PC-9 (cell line): Measurements from ENCODE around the gene AP4B1. TPM values are rescaled to one million over a fixed set of nuclear protein-coding genes. Genes with fewer than 3 reads are reported as not detected.

Experiments used
- BruUV-seq: library from RNA; stranded (reverse); fragments of 400-500 nt; replicated peaks from 2 replicates; lab custom pipeline; 2021; lab: Mats Ljungman, UMichigan
- CTCF ChIA-PET: fragments of 300-600 bp; sonication (Branson Sonifier 250); formaldehyde crosslinking; loops from one replicate; lab custom pipeline; 2022; ENCODE audit warnings: antibody characterized with exemption; lab: Charles Lee
- POLR2A ChIA-PET: fragments of 300-600 bp; sonication (Branson Sonifier 250); formaldehyde crosslinking; loops from one replicate; lab custom pipeline; 2022; ENCODE audit warnings: antibody characterized with exemption; ENCODE audit not compliant: unreplicated experiment; lab: Charles Lee
- DNase-seq, 2 experiments: peaks; one replicate each; pipeline versions ENCODE4 v3.0.0 to v3.0.0-alpha.2; 2015 to 2022; ENCODE audit warnings: mixed read lengths in 1 of 2
- H2AFZ ChIP-seq: fragments of 200-600 bp; sonication (generic); 2 replicates; pipeline ENCODE4 v1.8.1; 2017; ENCODE audit warnings: antibody characterized with exemption
- H3F3A ChIP-seq: fragments of 200-600 bp; sonication (generic); 2 replicates; pipeline ENCODE4 v1.8.1; 2017; ENCODE audit warnings: antibody characterized with exemption, mild to moderate bottlenecking, low read depth; ENCODE audit not compliant: insufficient read depth
- H3K27ac ChIP-seq: fragments of 200-600 bp; sonication (generic); 2 replicates; pipeline ENCODE4 v1.6.1; 2016; ENCODE audit warnings: mixed run types
- H3K27me3 ChIP-seq: fragments of 200-600 bp; sonication (generic); 2 replicates; pipeline ENCODE4 v1.6.1; 2016; ENCODE audit warnings: low read depth, mixed run types; ENCODE audit not compliant: insufficient read depth
- H3K36me3 ChIP-seq: fragments of 200-600 bp; sonication (generic); 2 replicates; pipeline ENCODE4 v1.6.1; 2016; ENCODE audit warnings: low read depth, mixed run types
- H3K4me1 ChIP-seq: fragments of 200-600 bp; sonication (generic); replicated peaks from 2 replicates; pipeline ENCODE4 v1.6.1; 2016; ENCODE audit warnings: mixed run types; ENCODE audit not compliant: insufficient read depth
- H3K4me2 ChIP-seq: fragments of 200-600 bp; sonication (generic); 2 replicates; pipeline ENCODE4 v1.6.1; 2017; ENCODE audit warnings: mixed run types
- H3K4me3 ChIP-seq: fragments of 200-600 bp; sonication (generic); 2 replicates; pipeline ENCODE4 v1.6.1; 2016; ENCODE audit warnings: mixed run types
- H3K79me2 ChIP-seq: fragments of 200-600 bp; sonication (generic); 2 replicates; pipeline ENCODE4 v1.6.1; 2017; ENCODE audit warnings: low read depth, mixed run types
- H3K9me2 ChIP-seq: fragments of 200-600 bp; sonication (generic); 2 replicates; pipeline ENCODE4 v1.8.1; 2017; ENCODE audit warnings: mild to moderate bottlenecking; ENCODE audit not compliant: insufficient read depth
- H3K9me3 ChIP-seq: fragments of 200-600 bp; sonication (generic); 2 replicates; pipeline ENCODE4 v1.8.1; 2016; ENCODE audit warnings: low read depth; ENCODE audit not compliant: insufficient read depth
- H4K20me1 ChIP-seq: fragments of 200-600 bp; sonication (generic); 2 replicates; pipeline ENCODE4 v1.8.1; 2017; ENCODE audit not compliant: insufficient read depth
- EZH2 ChIP-seq: fragments of 200-600 bp; sonication (generic); IDR thresholded peaks from 2 replicates; pipeline ENCODE4 v1.8.0; 2017; ENCODE audit warnings: antibody characterized with exemption, low read depth
- intact Hi-C: fragments of 100-400 bp; cut with micrococcal nuclease; formaldehyde crosslinking; loops from one replicate; pipeline ENCODE4 v1.10.0; 2022; ENCODE audit not compliant: unreplicated experiment
- total RNA-seq: library from RNA; stranded (reverse); gene quantifications from 2 replicates; pipeline ENCODE4 v1.2.3, GENCODE V29; 2021
- TF ChIP-seq, protein P1 (sequence below): fragments of 200-600 bp; sonication (generic); conservative IDR thresholded peaks from 2 replicates; pipeline ENCODE4 v1.6.1; 2017; ENCODE audit warnings: mixed run types, antibody characterized with exemption, mild to moderate bottlenecking, moderate library complexity

Gene AP4B1
- total RNA-seq, 1 experiment from 2014 or later: 11.7 TPM

DNA sequence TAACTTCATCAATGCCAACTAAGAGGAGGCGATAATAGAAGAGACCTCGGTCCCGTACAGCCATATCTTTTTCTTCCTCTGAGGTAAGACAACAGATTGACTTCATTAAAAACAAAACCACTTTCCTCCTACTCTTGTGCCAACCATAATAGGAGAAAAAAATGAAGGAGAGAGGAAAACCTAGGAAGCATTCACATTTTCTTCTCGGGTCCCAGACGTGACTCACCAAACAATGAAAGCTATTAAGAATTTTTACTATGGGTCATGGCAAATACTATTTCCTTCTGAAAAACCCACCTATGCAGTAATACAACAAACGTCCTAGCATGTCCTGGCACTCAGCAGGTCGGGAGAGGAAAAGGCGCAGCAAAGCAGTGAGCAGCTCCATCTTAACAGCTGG is 8.6 kb downstream of the AP4B1 start:
- intact Hi-C loops: no loop called here
- Histone ChIP-seq H3F3A (0 out of 2 replicates have a peak, but pooled peaks cover 5% of the 10 kb centered on the region), H3K9me3 (no peaks in the 10 kb centered on the region), H3K79me2 (no peaks in the 10 kb centered on the region), H3K4me3 (no peak overlapping the region), H3K4me2 (no peak overlapping the region), H4K20me1 (no peaks in the 10 kb centered on the region), H3K27ac (no peak overlapping the region), H3K9me2 (no peaks in the 10 kb centered on the region), H3K27me3 (no peaks in the 10 kb centered on the region), H2AFZ (no peak overlapping the region), H3K4me1 (no peaks in the 10 kb centered on the region), H3K36me3 (no peaks in the 10 kb centered on the region; the same call in 1 of the 2 replicates)
- TF ChIP-seq, protein P1, sequence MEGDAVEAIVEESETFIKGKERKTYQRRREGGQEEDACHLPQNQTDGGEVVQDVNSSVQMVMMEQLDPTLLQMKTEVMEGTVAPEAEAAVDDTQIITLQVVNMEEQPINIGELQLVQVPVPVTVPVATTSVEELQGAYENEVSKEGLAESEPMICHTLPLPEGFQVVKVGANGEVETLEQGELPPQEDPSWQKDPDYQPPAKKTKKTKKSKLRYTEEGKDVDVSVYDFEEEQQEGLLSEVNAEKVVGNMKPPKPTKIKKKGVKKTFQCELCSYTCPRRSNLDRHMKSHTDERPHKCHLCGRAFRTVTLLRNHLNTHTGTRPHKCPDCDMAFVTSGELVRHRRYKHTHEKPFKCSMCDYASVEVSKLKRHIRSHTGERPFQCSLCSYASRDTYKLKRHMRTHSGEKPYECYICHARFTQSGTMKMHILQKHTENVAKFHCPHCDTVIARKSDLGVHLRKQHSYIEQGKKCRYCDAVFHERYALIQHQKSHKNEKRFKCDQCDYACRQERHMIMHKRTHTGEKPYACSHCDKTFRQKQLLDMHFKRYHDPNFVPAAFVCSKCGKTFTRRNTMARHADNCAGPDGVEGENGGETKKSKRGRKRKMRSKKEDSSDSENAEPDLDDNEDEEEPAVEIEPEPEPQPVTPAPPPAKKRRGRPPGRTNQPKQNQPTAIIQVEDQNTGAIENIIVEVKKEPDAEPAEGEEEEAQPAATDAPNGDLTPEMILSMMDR: no peak
- TF ChIP-seq EZH2: no peak
- ChIA-PET CTCF (no interaction called here), POLR2A (no interaction called here)
- no TSS peak for BruUV-seq
- DNase-seq: no peak

DNA sequence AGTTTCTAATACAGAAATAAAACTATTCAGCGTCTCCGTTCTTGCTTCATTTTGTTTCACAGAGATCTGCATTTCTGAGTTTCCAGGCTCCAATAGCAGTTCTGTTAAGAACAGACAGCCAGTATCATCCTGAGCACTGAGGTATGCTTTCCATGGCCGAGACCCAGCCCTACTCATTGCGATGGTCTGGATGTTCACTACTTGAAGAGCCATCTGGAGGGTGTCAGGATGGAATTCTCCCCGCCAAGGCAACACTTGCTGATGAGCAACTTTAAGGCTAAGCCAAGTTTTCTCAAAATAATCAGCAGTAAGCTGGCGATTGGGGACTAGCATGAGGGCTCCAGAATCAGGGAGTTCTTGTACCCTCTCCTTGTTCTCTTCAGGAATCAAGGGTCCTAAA is 9.5 kb downstream of the AP4B1 start:
- BruUV-seq: no TSS peak
- Histone ChIP-seq H3F3A (0 out of 2 replicates have a peak, but pooled peaks cover 5% of the 10 kb centered on the region), H4K20me1 (no peaks in the 10 kb centered on the region), H3K27ac (no peak overlapping the region), H3K4me3 (no peak overlapping the region), H3K4me1 (no peaks in the 10 kb centered on the region), H3K27me3 (no peaks in the 10 kb centered on the region), H3K9me2 (no peaks in the 10 kb centered on the region), H3K4me2 (no peak overlapping the region), H2AFZ (no peak overlapping the region), H3K79me2 (no peaks in the 10 kb centered on the region), H3K36me3 (no peaks in the 10 kb centered on the region; the same call in 1 of the 2 replicates), H3K9me3 (no peaks in the 10 kb centered on the region)
- no peak for DNase-seq
- CTCF ChIA-PET: no interaction called here
- intact Hi-C loops: no loop called here
- POLR2A ChIA-PET: no interaction called here
- TF ChIP-seq, protein P1: no peak
- TF ChIP-seq EZH2: no peak

DNA sequence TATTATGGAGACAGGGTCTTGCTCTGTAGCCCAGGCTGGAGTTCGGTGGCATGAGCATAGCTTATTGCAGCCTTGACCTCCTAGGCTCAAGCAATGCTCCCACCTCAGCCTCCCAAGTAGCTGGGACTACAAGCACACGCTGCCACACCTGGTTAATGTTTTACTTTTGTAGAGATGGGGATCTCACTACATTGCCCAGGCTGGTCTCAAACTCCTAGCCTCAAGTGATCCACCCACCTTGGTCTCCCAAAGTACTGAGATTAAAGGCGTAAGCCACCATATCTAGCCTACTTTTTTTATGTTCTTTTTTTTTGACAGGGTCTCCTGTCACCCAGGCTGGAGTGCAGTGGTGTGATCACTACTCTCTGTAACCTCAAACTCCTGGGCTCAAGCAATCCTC is 11.3 kb downstream of the AP4B1 start:
- no peaks in the 10 kb centered on the region for H3K79me2 ChIP-seq
- intact Hi-C loops: no loop called here
- no peak for TF ChIP-seq EZH2
- TF ChIP-seq, protein P1: no peak
- no peaks in the 10 kb centered on the region for H3K4me1 ChIP-seq
- 0 out of 2 replicates have a peak, but pooled peaks cover 5% of the 10 kb centered on the region for H3F3A ChIP-seq
- no peaks in the 10 kb centered on the region for H3K9me3 ChIP-seq
- H3K9me2 ChIP-seq: no peaks in the 10 kb centered on the region
- no peaks in the 10 kb centered on the region for H4K20me1 ChIP-seq
- H3K4me2 ChIP-seq: no peak overlapping the region
- CTCF ChIA-PET: no interaction called here
- BruUV-seq: no TSS peak
- no peaks in the 10 kb centered on the region for H3K27me3 ChIP-seq
- DNase-seq: no peak
- H3K4me3 ChIP-seq: no peak overlapping the region
- H3K36me3 ChIP-seq: no peaks in the 10 kb centered on the region; the same call in 1 of the 2 replicates
- POLR2A ChIA-PET: interaction anchor here (0.5 kb wide), 1 partner anchor 201 kb away, joined by 5 read pairs; no protein-coding TSS in a partner anchor
- no peak overlapping the region for H3K27ac ChIP-seq
- no peak overlapping the region for H2AFZ ChIP-seq
